Upper lobe of right lung (tissue), 1 donor: Measurements from ENCODE around the gene PDIA4. TPM values are rescaled to one million over a fixed set of nuclear protein-coding genes. Genes with fewer than 3 reads are reported as not detected.
"Not testable (repeated sequence)": the region's sequence is repeated elsewhere in the genome, so short reads cannot be mapped to it uniquely, and the experiment has no call there.

ENCODE experiments used
- ATAC-seq: fragments of 200-7000 bp; cut with Tn5 transposase; one replicate; pipeline ENCODE4 v1.9.1; 2020; ENCODE audit warnings: mild to moderate bottlenecking, moderate library complexity
- DNase-seq: peaks from one replicate; pipeline ENCODE4 v3.0.0-alpha.2; 2020
- H3K27ac ChIP-seq: fragments of 200-600 bp; one replicate; pipeline ENCODE4 v1.8.0; 2022
- H3K27me3 ChIP-seq: fragments of 200-600 bp; one replicate; pipeline ENCODE4 v1.8.0; 2022; ENCODE audit warnings: mild to moderate bottlenecking
- H3K36me3 ChIP-seq: fragments of 200-600 bp; one replicate; pipeline ENCODE4 v1.8.0; 2022
- H3K4me1 ChIP-seq: fragments of 200-600 bp; one replicate; pipeline ENCODE4 v1.8.0; 2022
- H3K4me3 ChIP-seq: fragments of 200-600 bp; one replicate; pipeline ENCODE4 v1.8.0; 2022; ENCODE audit warnings: mild to moderate bottlenecking
- H3K9me3 ChIP-seq: fragments of 200-600 bp; one replicate; pipeline ENCODE4 v1.8.0; 2022
- CTCF ChIP-seq: fragments of 200-600 bp; IDR thresholded peaks from one replicate; pipeline ENCODE4 v1.8.0; 2022; ENCODE audit warnings: antibody characterized with exemption
- intact Hi-C: fragments of 100-400 bp; cut with DNase I; formaldehyde crosslinking; loops from one replicate; pipeline ENCODE4 v1.11.0; 2022
- total RNA-seq: library from RNA; stranded (reverse); fragmentation: NEBNext Ultra II Directional; extraction: Animal tissue kit (Norgen Biotek cat#: 25700); gene quantifications from one replicate; pipeline ENCODE4 v1.2.1, GENCODE V29; 2021
- donor health status: DM: no; HTN: yes; CAD: no; lungs with severe emphysema.

Gene PDIA4
- total RNA-seq, 1 donor from 2014 or later: 117 TPM

DNA sequence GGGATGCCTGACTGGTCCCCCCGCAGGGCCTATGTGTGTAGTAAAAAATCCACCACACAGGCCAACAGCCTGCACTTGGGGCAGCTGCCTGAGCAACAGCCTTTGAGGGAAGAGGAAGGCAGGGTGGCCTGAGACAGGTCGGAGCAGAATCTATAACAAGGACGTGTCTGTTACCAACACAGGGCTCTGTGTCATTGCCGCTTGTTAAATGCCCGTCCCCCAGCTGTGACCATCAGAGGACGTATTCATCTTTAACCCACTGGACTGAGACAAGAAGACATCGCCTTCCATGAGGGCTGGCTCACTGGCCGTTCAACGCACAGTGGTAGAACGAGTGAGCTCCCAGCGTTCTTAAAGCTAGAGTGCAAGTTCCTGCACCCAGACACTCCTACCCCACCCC lies 7.8 kb downstream of the PDIA4 start:
- peaks cover 51% of the 10 kb centered on the region for H3K36me3 ChIP-seq
- no peak for TF ChIP-seq CTCF
- ATAC-seq: no peak

DNA sequence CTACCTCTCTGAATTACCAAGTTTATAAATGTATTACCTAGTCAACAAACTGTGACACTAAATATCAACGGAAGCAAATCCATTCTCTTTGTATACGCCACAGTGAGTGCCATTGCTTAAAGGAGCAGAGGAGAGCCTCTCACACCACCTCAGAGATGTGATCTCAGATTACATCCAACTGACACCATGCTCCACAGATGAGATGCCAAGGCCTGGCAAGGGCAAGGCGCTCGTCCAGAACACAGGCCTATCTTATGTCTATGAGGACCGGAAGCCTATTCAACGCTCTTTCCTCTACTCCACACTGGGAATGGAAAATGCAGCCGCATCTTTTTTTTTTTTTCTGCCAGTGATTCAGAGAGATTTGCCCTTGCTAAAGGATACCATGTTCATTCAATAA lies 11.4 kb downstream of the PDIA4 start:
- peaks cover 82% of the 10 kb centered on the region for H3K36me3 ChIP-seq
- DNase-seq (no peak), ATAC-seq (no peak)
- intact Hi-C loops: no loop called here
- H3K27ac ChIP-seq: no peak overlapping the region
- no peaks in the 10 kb centered on the region for H3K27me3 ChIP-seq
- TF ChIP-seq CTCF: no peak
- no peaks in the 10 kb centered on the region for H3K9me3 ChIP-seq
- no peak overlapping the region for H3K4me3 ChIP-seq
- no peaks in the 10 kb centered on the region for H3K4me1 ChIP-seq

More for the DNA sequence above, 7.8 kb downstream of the PDIA4 start:
- Histone ChIP-seq H3K27ac (no peak overlapping the region), H3K9me3 (no peaks in the 10 kb centered on the region), H3K27me3 (no peaks in the 10 kb centered on the region), H3K4me1 (no peaks in the 10 kb centered on the region), H3K4me3 (no peak overlapping the region)
- intact Hi-C loops: no loop called here
- no peak for DNase-seq

DNA sequence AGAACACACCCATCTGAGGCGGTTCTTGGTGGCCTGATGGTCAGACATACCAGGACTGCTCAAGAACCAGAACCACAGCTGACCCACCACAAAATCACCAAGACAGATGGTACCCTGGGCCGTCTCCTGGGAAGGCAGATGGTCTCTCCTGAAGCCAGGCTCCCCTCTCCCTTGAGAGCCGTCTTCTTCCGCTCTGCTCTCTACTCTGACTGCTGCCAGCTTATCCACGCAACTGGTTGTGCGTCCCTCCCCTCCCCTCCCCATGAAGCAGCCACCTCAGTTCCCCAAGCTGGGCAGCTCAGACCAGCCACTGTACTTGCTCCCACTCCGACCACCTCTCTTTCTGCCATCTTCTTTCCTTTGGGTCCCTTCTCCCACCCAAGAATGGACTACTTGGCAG lies 14.0 kb downstream of the PDIA4 start:
- no peak for TF ChIP-seq CTCF
- Histone ChIP-seq H3K9me3 (no peaks in the 10 kb centered on the region), H3K36me3 (peaks cover 95% of the 10 kb centered on the region), H3K4me1 (no peaks in the 10 kb centered on the region), H3K27ac (no peak overlapping the region), H3K4me3 (no peak overlapping the region), H3K27me3 (no peaks in the 10 kb centered on the region)
- intact Hi-C loops: no loop called here
- no peak for DNase-seq
- no peak for ATAC-seq

DNA sequence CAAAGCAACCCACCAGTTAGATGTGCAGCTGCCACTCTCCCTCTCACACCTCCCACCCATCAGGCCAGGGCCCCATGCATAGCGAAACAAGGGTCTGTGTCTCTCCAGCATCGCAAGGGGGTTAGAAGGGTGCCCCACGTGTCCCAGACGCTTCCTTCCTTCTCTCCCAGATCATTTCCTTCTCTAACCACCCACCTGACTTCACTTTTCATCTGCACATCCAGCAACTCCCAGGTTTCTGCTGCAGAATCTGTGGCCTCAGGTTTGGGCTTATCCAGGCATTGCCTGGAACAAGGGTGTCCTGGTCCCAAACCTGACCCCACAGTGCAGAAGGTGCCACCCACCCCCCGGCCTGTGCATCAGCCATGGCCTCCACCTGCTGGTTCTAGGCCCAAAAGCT lies 14.4 kb downstream of the PDIA4 start:
- Histone ChIP-seq H3K36me3 (peaks cover 96% of the 10 kb centered on the region), H3K27ac (no peak overlapping the region), H3K4me3 (no peak overlapping the region), H3K27me3 (no peaks in the 10 kb centered on the region), H3K9me3 (no peaks in the 10 kb centered on the region), H3K4me1 (no peaks in the 10 kb centered on the region)
- no peak for ATAC-seq
- DNase-seq: no peak
- intact Hi-C loops: no loop called here
- TF ChIP-seq CTCF: no peak

- H3K4me3 ChIP-seq, H3K27ac ChIP-seq, H3K4me1 ChIP-seq, ATAC-seq, DNase-seq, intact Hi-C loops, H3K9me3 ChIP-seq, H3K27me3 ChIP-seq: not testable (repeated sequence)
- peaks cover 96% of the 10 kb centered on the region for H3K36me3 ChIP-seq
These were observed 15.6 kb downstream of the PDIA4 start for GRCh38 chr7:149012730-149013129.

DNA sequence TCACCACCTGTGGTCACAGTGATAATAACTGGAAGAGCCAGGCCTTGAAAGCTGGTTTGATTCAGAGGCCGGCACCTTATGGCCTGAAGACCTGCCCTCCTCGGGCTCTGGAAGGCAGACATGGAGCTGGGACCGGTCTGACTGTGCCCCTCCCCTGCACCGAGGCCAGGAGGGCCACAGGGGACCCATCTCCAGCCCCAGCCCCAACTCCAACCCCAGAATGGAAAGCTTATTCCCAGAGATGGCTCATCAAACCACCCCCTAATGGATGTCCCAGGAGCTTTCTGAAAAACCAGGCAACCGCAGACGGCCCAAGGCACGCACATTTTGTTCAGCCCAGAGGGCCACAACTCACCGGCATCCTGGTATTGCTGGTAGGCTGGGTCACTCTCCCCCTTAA lies 16.8 kb downstream of the PDIA4 start:
- intact Hi-C loops: no loop called here
- no peak for ATAC-seq
- peaks cover 96% of the 10 kb centered on the region for H3K36me3 ChIP-seq

More for the DNA sequence above, 16.8 kb downstream of the PDIA4 start:
- no peaks in the 10 kb centered on the region for H3K27me3 ChIP-seq
- no peak overlapping the region for H3K27ac ChIP-seq
- no peaks in the 10 kb centered on the region for H3K4me1 ChIP-seq
- TF ChIP-seq CTCF: no peak
- no peak for DNase-seq
- H3K9me3 ChIP-seq: no peaks in the 10 kb centered on the region
- H3K4me3 ChIP-seq: no peak overlapping the region
